GM19035 (cell line): ENCODE measurements around the gene RAB34.

Experiments
- ATAC-seq: cut with Tn5 transposase; IDR thresholded peaks from one replicate; pipeline ENCODE4 v1.9.1; 2021; ENCODE audit not compliant: unreplicated experiment

The RAB34 gene, protein sequence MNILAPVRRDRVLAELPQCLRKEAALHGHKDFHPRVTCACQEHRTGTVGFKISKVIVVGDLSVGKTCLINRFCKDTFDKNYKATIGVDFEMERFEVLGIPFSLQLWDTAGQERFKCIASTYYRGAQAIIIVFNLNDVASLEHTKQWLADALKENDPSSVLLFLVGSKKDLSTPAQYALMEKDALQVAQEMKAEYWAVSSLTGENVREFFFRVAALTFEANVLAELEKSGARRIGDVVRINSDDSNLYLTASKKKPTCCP

GRCh38 chr17:28717578-28718332 is at the start of gene RAB34:
TSS of gene RAB34 (minus strand) at chr17:28717868. CDS start at chr17:28717266, 602 bp downstream.
- ATAC-seq, result no peak

- ATAC-seq, result no peak
Observed at GRCh38 chr17:28765038-28765437, 47.4 kb upstream of the RAB34 start.

DNA sequence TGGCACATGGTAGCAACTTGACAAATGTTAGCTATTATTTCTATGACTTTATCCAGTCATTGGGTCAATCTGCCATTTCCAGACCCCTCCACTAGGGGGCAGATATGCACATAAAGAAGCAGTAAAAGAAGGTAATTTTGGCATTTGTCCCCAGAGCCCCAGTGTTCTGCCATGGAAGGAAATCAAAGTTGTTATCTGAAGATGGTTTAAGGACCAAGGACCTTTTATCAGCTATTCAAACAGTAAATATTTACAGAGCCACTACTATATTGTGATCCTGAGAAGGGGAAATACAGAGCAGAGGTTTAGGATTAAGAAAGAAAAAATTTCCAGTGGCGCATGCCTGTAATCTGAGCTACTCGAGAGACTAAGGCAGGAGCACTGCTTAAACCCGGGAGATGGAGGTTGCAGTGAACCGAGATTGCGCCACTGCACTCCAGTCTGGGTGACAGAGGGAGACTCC is 46.2 kb upstream of the RAB34 start:
- ATAC-seq, result peak; percentile 37

DNA sequence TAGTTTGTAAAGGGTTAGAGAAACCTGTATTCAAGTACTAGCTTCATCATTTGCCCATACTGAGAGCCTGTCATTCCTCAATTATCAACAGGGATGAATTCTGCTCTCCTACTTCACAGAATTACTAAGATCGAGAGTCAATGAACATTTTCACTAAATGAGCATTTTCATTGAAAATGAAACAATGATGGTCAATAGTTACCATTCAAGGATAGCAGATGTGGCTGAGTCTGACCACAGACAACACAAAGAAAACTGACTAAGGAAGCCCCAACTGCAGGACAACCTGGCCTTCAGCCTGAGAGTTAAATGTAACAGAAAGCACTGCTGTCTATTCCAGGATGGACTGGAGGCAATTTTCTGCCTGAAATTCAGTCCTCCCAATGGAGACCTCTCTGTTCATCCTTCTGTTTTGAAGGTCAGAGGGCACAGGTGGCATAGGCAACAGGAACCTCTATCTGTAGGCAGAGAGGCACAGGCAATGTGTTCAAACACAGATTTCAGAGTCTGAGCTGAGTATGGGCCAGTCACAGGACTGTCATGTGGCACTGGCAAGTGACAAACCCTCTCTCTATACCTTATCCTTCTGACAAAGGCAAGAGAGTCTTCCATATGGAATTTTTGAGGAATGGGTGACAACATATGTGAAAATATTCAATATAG is 45.6 kb upstream of the RAB34 start:
- peak; percentile 55 for ATAC-seq

DNA sequence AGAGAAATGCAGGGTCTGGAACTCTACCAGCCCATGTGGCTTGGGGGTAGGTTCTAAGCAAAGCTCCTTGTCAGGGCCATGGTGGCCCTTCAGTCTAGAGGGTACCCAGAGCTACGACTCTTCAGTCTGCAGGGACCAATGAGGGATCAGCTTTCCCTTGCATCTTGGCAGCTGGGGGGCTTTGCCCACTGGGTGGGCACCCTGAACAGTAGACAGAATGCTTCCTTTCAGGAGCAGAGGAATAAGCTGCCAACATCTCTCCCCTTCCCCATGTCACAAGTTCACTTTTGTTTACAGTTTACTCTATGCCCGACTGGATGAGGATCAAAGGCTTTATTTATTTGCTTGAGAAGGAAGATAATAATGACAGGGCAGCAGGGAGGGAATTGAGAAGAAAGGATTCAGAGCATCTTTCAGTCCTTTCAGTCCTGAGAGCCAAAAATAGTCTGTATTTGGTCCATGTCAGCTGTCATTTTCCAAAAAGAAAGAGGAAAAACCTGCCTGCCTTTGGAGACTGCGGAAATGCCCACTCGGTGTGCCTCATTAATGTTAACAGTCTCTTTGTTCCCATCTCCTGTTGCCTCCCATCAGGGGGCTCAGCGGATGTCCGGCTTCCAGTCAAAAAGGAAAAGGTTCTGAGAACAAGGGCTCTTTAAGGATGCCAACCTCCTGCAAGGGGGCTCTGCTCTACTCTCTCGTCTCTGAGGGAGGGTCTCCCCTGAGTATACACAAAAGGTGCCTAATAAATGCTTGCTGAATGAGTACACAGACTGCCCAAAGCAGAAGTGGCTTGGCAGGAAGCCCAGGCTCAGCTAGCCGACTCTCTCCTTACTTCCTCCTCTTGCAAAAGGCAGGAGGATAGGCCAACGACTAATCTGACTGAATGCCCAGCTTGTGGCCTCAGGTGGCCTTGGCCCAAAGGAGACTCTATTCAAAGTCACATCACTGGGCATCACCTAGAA is 43.2 kb upstream of the RAB34 start:
- ATAC-seq, result no peak

DNA sequence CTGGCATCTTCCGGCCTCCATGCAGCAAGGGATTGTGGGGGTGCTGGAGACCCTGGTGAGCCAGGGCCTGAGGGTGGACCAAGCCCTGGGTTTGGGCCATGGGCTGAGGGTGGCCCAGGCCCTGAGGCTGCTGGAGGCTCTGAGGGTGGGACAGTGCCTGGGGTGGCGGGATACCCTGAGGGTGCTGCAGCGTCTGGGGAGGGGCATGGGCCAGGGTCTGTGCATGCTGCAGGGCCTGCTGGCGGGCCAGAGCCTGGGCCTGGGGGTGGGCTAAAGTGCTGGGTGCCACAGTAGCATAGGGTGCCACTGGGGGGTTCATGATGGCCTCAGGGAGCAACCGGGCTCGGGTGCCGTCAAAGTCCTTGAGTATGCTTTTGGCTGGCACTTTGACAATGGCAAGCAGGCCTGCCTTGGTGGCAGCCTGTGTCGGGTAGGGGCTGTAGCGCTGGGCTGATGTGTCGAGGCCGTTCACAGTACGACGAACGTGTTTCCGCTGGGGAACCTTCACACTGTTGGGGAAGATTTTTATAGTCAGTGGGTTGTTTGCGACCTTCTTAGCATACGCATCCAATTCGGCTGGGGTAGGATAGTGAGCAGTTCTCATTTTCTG is 41.7 kb upstream of the RAB34 start:
- ATAC-seq, result no peak

GRCh38 chr17:28758411-28759121 is 40.9 kb upstream of the RAB34 start:
- ATAC-seq, result no peak

- no peak for ATAC-seq
Observed at GRCh38 chr17:28756049-28756804, 38.6 kb upstream of the RAB34 start.

GRCh38 chr17:28755486-28755885 is 37.8 kb upstream of the RAB34 start:
- ATAC-seq, result no peak

DNA sequence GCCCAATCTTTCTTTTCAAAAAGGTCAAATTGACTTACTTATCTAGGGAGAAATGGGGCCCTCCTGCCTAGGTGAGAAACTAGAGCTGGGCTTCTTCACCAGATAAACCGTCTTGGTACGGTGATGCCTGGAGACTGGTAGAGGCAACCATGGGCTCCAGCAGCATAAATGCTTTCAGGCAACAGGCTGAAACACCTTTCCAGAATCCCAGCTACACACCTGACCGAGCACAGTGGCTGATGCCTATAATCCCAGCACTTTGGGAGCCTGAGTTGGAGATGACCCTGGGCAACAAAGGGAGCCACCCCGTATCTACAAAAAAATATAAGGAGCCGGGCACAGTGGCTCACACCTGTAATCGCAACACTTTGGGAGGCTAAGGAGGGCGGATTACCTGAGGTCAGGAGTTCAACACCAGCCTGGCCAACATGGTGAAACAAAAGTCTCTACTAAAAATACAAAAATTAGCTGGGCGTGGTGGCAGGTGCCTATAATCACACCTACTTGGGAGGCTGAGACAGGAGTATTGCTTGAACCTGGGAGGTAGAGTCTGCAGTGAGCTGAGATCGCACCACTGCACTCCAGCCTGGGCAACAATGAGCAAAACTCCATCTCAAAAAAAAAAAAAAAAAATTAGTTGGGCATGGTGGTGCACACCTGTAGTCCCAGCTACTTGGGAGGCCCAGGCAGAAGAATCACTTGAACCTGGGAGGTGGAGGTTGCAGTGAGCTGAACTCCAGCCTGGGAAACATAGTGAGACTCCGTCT is 34.1 kb upstream of the RAB34 start:
- no peak for ATAC-seq

- ATAC-seq, result peak; percentile 72
Observed at GRCh38 chr17:28750178-28751047, 32.7 kb upstream of the RAB34 start.

- no peak for ATAC-seq
Observed at GRCh38 chr17:28749516-28750177, 32.0 kb upstream of the RAB34 start.

- no peak for ATAC-seq
Observed at GRCh38 chr17:28748852-28749515, 31.3 kb upstream of the RAB34 start.

DNA sequence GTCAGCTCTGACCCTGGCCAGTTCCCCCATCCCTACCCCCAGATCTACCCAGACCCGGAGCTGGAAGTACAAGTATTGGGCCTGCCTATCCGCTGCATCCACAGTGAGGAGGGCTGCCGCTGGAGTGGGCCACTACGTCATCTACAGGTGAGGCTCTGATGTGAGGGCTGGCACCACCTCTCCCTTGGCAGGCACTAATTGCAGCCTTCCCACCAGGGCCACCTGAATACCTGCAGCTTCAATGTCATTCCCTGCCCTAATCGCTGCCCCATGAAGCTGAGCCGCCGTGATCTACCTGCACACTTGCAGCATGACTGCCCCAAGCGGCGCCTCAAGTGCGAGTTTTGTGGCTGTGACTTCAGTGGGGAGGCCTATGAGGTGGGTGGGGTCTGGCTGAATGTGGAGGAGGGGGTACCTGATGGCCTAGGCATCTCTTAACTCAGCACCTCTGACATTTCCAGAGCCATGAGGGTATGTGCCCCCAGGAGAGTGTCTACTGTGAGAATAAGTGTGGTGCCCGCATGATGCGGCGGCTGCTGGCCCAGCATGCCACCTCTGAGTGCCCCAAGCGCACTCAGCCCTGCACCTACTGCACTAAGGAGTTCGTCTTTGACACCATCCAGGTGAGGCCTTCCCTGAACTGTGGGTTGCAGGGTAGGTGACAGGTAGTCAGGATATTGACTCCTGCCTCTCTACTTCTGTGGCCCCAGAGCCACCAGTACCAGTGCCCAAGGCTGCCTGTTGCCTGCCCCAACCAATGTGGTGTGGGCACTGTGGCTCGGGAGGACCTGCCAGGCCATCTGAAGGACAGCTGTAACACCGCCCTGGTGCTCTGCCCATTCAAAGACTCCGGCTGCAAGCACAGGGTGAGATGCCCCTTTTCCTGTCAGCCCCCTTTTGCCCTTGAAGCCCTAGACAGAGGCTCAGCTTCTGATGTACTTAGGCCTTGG is 30.4 kb upstream of the RAB34 start:
- ATAC-seq, result no peak

- ATAC-seq, result no peak
Observed at GRCh38 chr17:28747051-28747691, 29.5 kb upstream of the RAB34 start.
